MM.1S (cell line): ENCODE data around the gene PTPRE.

Experiments
- DNase-seq: peaks from one replicate; pipeline ENCODE4 v3.0.0-alpha.2; 2015
- H2AFZ ChIP-seq: fragments of 300-600 bp; sonication (generic); 2 replicates; pipeline ENCODE4 v1.6.0; 2016; ENCODE audit warnings: antibody characterized with exemption, low read length
- H3F3A ChIP-seq: fragments of 300-600 bp; sonication (generic); 2 replicates; pipeline ENCODE4 v1.6.1; 2016; ENCODE audit warnings: mild to moderate bottlenecking, antibody characterized with exemption, low read length, moderate library complexity, mixed read lengths; ENCODE audit not compliant: insufficient read depth
- H3K27ac ChIP-seq: fragments of 300-600 bp; sonication (generic); 2 replicates; pipeline ENCODE4 v1.5.1; 2016; ENCODE audit warnings: mild to moderate bottlenecking, low read length
- H3K27me3 ChIP-seq: fragments of 300-600 bp; sonication (generic); replicated peaks from 2 replicates; pipeline ENCODE4 v1.6.0; 2016; ENCODE audit warnings: low read length; ENCODE audit not compliant: insufficient read depth
- H3K36me3 ChIP-seq: fragments of 300-600 bp; sonication (generic); replicated peaks from 2 replicates; pipeline ENCODE4 v1.6.1; 2016; ENCODE audit warnings: mild to moderate bottlenecking, low read length, mixed read lengths; ENCODE audit not compliant: insufficient read depth
- H3K4me1 ChIP-seq: fragments of 300-600 bp; sonication (generic); 2 replicates; pipeline ENCODE4 v1.6.1; 2016; ENCODE audit warnings: low read length, mixed read lengths
- H3K4me2 ChIP-seq: fragments of 300-600 bp; sonication (generic); 2 replicates; pipeline ENCODE4 v1.6.0; 2016; ENCODE audit warnings: low read depth, low read length
- H3K4me3 ChIP-seq: fragments of 300-600 bp; sonication (generic); 2 replicates; pipeline ENCODE4 v1.5.1; 2016; ENCODE audit warnings: low read length, mixed read lengths
- H3K79me2 ChIP-seq: fragments of 300-600 bp; sonication (generic); 2 replicates; pipeline ENCODE4 v1.6.1; 2016; ENCODE audit warnings: mixed run types, low read length, mixed read lengths
- H3K9ac ChIP-seq: fragments of 300-600 bp; sonication (generic); 2 replicates; pipeline ENCODE4 v1.6.1; 2016; ENCODE audit warnings: low read length, mixed read lengths
- H3K9me2 ChIP-seq: fragments of 300-600 bp; sonication (generic); replicated peaks from 2 replicates; pipeline ENCODE4 v1.6.1; 2016; ENCODE audit warnings: mild to moderate bottlenecking, low read length, mixed read lengths; ENCODE audit not compliant: insufficient read depth
- H3K9me3 ChIP-seq: fragments of 300-600 bp; sonication (generic); replicated peaks from 2 replicates; pipeline ENCODE4 v1.6.1; 2016; ENCODE audit warnings: mild to moderate bottlenecking, low read length, mixed read lengths; ENCODE audit not compliant: insufficient read depth
- H4K20me1 ChIP-seq: fragments of 300-600 bp; sonication (generic); 2 replicates; pipeline ENCODE4 v1.6.1; 2016; ENCODE audit warnings: mild to moderate bottlenecking, low read length, moderate library complexity, mixed read lengths; ENCODE audit not compliant: insufficient read depth
- CTCF ChIP-seq: fragments of 300-600 bp; sonication (generic); IDR thresholded peaks from 2 replicates; pipeline ENCODE4 v1.5.1; 2016; ENCODE audit warnings: antibody characterized with exemption, low read length, mixed read lengths
- EZH2 ChIP-seq: fragments of 300-600 bp; sonication (generic); optimal IDR thresholded peaks from 2 replicates; pipeline ENCODE3; 2017; ENCODE audit warnings: low read depth, mild to moderate bottlenecking, antibody characterized with exemption, low read length, mixed read lengths
- EZH2phosphoT487 ChIP-seq: fragments of 300-600 bp; sonication (generic); IDR thresholded peaks from 2 replicates; pipeline ENCODE4 v1.6.1; 2018; ENCODE audit warnings: antibody characterized with exemption, low read length

Gene PTPRE

GRCh38 chr10:128035557-128035973 lies 128.7 kb downstream of the PTPRE start:
- Histone ChIP-seq H3K27me3 (no peaks in the 10 kb centered on the region), H3K9ac (no peak overlapping the region), H3K9me2 (no peaks in the 10 kb centered on the region), H3K79me2 (no peaks in the 10 kb centered on the region), H3K9me3 (no peaks in the 10 kb centered on the region), H3K36me3 (no peaks in the 10 kb centered on the region), H4K20me1 (no peaks in the 10 kb centered on the region), H2AFZ (no peak overlapping the region), H3F3A (no peaks in the 10 kb centered on the region), H3K4me2 (no peak overlapping the region), H3K27ac (no peak overlapping the region), H3K4me3 (no peak overlapping the region), H3K4me1 (no peaks in the 10 kb centered on the region)
- peak; percentile 93 for TF ChIP-seq CTCF
- TF ChIP-seq EZH2phosphoT487 = no peak
- TF ChIP-seq EZH2 = no peak
- DNase-seq = peak; percentile 36

GRCh38 chr10:128036011-128036615 lies 129.2 kb downstream of the PTPRE start:
- no peaks in the 10 kb centered on the region for H3K36me3 ChIP-seq
- no peaks in the 10 kb centered on the region for H4K20me1 ChIP-seq
- no peak overlapping the region for H3K4me3 ChIP-seq
- no peaks in the 10 kb centered on the region for H3K9me3 ChIP-seq
- H3K4me1 ChIP-seq = no peaks in the 10 kb centered on the region
- no peaks in the 10 kb centered on the region for H3F3A ChIP-seq
- TF ChIP-seq EZH2phosphoT487 (no peak), EZH2 (no peak), CTCF (no peak)
- no peaks in the 10 kb centered on the region for H3K9me2 ChIP-seq
- no peak overlapping the region for H3K9ac ChIP-seq
- no peaks in the 10 kb centered on the region for H3K79me2 ChIP-seq
- no peak overlapping the region for H3K4me2 ChIP-seq
- no peak overlapping the region for H3K27ac ChIP-seq
- DNase-seq = no peak
- H3K27me3 ChIP-seq = no peaks in the 10 kb centered on the region
- no peak overlapping the region for H2AFZ ChIP-seq

- no peaks in the 10 kb centered on the region for H3K36me3 ChIP-seq
- H3K4me2 ChIP-seq = no peak overlapping the region
- H3K4me3 ChIP-seq = no peak overlapping the region
- H3K79me2 ChIP-seq = no peaks in the 10 kb centered on the region
- no peak for DNase-seq
- H3K9me3 ChIP-seq = no peaks in the 10 kb centered on the region
- TF ChIP-seq EZH2 = no peak
- no peak for TF ChIP-seq EZH2phosphoT487
- no peak for TF ChIP-seq CTCF
- no peak overlapping the region for H3K27ac ChIP-seq
- H4K20me1 ChIP-seq = no peaks in the 10 kb centered on the region
- no peaks in the 10 kb centered on the region for H3K9me2 ChIP-seq
- H3K4me1 ChIP-seq = no peaks in the 10 kb centered on the region
- no peak overlapping the region for H2AFZ ChIP-seq
- no peak overlapping the region for H3K9ac ChIP-seq
- no peaks in the 10 kb centered on the region for H3K27me3 ChIP-seq
- H3F3A ChIP-seq = no peaks in the 10 kb centered on the region
These were observed 130.0 kb downstream of the PTPRE start for GRCh38 chr10:128036746-128037543.
